Stimulated activated CD8-positive, alpha-beta memory T cell treated with anti-CD3 and anti-CD28 coated beads, Interleukin-15, amount 100 ng/mL, for 4 hours (primary cell): ENCODE results near the gene IRX2.

Experiments
- DNase-seq, 2 donors: peaks; one replicate each; pipeline ENCODE4 v3.0.0-alpha.2; 2020; ENCODE audit warnings: low read depth in 2 of 2

IRX2 gene

DNA sequence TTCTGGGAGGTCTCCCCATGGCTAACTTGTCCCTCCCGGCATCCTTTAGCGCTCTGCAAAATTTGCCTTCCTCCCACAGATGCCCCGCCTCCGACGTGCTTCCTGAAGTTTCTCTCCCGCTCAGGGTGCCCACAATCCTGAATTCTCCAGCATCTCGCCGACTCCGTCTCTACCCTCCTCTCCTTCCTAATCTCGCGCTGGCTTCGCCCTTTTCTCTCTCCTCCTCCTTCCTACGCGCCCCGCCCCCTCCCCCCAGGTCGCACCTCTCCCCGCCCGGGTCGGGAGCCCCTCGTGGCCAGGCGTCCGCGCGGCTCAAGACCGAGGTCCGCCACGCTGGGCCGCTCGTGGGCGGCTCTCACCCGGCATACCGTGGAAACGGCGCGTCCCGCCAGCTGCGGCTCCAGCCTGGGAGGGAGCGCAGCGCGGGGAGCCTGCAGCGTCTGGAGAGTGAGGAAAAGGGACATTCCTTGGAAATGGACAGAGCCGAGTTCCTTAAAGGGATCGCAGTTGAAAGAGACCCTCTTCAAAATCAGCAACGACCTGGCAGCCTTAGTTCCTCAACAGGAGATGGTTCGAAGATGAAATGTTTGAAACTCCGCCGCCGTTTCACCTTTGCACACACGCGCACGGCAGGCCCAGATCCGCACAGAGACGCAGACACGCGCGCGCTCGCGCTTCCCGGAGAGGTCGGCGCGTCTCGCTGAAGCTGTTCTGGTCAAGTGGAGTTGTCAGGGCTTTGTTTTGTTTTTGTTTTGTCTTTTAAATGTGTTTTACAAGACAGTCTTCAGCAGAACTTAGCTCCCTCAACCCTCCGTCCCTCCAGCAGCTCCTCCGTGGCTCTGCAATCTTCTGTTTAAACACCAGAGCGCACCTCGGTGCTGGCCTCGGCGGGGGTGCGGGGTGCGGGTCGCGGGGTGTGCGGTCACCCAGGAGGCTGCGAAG is 5.0 kb upstream of the IRX2 start:
- no peak for DNase-seq

DNA sequence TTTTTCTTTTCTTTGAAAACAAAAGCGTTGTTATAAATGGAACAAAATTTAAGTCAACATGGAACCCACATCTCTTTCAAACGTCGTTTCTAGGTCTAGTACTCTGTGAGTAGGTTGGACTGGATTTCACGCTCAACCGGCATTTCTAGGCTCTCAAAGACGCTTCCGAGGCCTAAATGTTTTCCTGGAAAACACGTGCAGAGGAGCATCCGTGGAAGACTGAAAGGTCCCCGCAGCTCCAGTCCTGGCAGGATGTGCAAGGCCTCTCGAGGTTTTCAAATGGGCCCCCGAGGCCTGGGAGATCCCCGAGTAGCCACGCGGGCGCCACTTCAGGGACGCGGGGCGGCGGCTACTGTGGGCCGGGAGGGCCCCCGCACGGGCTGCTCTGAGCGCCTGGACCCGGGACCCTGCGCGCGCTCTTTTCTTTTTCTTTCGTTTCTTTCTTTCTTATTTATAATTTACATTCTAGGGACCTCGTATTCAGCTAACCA is 4.2 kb upstream of the IRX2 start:
- DNase-seq, result no peak

DNA sequence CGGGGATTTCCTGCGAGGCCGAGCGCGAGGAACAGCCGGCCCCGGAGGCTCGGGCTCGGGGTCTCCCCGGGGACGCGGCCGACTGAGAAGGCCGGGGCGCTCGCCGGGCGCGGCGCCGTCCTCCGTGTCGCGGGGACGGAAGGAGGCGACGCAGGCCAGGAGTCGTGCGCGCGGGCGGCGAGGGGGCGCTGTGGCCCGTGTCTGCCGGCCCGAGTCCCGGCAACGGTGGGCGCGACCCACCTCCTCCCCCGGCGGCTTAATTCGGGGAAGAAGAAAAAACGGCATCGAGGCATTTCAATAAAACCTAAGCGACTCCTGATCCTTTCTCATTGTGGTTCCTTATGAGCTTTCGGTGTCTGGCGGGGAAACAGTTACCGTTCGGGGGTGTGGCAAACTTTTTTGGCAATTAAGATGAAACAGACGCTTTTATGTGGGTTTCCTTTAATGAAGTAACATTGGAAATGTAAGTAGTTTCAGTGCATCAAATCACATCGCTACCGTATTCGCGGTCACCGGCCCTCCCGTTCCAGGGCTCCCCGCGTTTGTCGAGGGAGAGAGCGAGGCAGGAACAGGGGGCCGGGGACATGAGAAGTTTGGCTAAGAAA is 3.7 kb upstream of the IRX2 start:
- no peak for DNase-seq

DNA sequence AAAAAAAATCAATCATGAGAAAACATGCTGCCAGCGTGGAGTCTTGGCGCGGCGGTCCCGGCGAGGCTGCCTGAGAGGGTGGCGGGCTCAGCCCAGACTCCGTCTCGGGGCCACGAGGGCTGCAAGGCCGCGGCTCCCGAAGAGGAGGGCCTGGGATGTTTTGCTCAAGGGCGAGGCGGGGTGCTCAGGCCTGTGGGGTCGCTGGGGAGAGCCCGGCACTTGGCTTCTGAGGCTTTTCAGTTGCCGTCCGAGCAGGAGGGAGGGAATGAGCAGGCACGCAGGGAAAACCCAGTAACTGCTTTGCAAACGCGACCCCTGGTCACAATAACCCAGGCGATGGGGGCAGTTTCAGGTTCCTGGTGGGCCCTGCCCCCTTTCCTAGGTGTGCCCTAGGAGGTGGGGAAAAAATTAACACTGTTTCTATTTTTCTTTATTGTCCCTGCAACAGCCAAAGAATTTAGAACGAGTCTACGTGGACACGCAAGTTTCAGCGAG is 3.2 kb upstream of the IRX2 start:
- no peak for DNase-seq

DNA sequence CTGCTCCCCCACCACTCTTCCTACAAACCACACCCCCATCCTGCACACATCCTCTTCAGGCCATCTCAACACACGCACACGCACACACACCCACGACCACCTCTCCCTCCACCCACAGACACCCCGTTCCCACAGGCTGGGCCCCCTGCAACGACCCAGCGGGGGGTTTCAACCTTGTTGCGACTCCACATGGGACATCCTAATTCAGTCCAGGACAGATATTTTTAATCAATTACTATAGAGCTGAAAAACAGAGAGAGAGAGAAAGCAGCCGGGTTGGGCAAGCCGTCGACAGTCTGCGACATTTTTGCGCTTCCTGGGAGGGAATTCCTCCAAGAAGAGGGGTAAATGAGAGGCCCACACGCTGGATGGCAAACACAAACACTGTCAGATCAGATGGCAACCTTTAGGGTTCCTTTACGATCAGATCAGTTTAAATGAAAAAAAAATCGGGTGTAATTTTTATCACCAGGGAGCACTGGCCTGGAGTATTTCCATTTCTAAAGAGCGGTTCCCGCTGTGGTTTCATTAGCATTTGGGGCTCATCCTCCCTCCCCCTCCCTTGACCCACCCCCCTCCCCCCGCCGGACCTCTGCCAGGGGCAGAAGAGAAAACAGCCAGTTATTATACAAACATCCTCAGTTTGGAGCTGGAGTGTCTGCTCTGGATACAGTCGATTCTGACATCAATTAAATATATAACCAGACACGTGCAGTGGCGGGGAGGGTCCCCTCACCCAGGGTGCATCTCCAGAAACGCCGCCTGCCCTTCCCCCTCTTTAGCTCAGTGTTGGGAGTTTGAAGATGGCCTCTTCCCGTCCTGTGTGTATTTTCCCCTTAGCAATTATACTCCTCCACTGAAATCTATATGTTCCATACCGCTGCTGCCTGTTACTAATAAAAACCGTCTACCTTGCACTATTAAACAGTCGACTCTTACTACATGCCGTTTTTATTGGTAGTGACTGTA is 2.3 kb upstream of the IRX2 start:
- DNase-seq, result no peak

DNA sequence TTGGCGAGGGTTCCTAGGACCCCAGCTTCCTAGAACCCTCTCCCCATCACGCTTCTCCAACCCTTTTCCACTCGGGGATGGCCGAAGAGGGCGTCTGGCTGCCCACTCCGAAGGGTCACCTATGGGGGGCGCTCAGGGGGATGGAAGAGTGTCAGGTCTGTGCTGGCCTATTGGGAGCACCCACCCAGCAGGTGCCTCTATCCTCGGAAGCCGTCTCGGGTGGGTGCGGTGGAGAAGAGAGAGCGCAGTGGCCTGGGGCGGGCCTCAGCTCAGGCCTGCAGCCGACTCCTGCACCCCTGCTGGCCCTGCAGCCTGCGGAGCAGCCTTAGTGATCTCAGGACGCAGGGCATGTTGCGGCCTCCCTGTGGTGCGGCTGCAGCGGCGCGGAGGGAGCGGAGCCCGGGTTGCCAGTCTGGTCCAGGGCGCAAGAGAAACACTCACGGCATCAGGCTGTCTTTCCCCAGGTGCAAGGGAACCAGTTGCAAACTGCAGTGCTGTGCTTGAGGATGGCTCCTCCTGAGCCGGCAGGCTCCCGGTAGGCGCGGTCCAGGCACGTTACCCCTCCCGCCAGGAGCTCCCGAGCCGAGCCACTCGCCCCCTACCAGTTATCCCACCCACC is 1.5 kb upstream of the IRX2 start:
- no peak for DNase-seq

DNA sequence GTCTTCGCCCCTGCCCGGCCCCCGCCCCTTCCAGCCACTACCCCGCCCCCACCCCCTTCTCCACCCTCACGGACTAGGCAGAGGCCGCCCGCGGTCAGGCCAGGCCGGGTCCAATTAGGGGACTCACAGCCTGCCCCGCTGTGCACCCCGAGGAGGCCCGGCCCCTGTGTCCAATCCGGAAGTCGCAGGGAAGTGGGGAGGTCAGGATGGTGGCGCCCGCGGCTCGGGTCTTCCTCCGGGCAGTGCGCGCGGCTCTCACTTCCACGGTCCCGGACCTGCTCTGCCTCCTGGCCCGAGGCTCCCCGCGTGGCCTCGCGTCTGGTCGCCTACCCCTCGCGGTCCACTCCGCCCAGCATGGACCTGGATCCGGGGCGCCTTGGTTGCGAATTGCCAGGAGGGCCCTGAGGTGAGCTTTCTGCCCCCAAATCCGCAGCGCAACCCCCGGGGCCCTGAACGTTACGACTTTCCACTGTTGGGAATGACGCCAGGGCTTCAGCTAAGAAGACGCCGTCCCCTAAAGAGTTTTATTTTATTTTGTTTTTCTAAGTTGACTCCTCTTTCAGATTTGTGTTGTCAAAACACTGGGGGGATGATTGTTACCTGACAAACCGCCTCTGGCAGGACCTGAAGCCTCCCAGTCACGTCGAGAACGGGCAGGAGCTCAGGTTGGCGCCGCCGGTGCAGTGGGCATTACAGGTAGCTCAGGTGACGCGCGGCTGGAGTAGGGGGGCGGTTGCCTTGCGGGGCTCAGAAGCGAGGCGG is 763 bp upstream of the IRX2 start:
- no peak for DNase-seq

DNA sequence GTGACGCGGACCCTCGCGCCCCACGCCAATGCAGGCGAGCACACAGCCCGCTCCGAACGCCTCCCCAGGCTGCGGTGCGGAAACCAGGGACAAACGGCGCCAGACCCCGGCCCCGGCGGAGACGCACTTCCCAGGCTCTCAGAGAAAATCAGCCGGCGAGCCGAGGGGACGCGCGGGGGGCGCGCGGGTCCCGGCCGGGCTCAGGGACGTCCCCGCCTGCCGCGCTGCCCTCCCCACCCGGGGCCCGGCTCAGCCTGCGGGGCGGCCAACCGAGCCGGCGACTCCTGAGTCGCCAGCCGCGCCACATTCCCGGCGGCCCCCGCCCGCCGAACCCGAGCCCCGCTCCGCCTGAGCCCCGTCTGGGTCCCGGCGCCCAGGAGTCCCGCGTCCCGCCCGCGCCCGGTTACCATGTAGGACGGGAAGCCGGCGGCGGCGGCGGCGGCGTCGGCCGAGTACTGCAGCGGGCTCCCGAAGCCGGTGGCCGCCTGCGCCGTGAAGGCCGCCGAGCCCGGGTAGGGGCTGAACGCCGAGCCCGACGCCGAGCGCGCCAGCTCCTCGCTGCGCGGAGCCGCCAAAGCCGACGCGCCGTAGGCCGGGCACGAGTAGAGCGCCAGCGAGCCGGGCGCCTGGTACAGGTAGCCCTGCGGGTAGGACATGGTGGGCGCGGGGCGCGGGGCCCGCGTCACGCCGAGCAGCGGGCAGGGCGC is 566 bp downstream of the IRX2 start:
- no peak for DNase-seq

DNA sequence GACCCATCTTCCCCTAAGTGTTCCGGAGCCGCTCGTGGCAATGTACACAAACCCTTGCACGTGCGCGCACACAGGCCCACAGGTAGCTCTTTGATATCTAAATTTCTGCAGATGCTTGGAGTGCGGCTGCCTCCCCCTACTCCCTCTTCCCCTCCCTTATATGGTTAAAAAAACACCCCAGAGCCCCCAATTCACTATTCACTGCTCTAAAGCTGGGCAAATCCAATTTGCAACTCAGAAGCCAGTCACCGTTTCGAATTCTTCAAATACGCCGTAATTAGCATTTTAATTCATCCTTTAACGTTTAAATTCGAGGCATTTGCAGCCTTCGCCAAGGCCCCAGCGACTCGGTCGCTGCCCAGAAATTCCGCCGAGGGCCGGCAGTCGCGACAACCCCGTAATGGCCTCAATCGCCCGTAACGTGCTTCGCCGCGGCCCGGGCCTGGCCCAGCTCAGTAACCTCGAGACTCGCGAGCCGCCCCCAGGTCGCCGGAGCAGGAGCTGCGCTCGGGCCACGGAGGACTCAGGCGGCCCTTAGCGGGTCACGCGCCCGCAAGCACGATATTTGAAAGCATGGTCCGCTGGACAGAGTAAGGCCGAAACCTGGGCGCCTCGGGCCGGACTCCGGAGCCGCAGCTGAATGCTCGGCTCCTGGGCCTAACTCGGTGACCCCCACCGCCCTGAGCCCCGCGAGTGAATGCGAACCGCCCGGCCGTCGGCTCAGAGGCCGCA is 1.3 kb downstream of the IRX2 start:
- no peak for DNase-seq

DNA sequence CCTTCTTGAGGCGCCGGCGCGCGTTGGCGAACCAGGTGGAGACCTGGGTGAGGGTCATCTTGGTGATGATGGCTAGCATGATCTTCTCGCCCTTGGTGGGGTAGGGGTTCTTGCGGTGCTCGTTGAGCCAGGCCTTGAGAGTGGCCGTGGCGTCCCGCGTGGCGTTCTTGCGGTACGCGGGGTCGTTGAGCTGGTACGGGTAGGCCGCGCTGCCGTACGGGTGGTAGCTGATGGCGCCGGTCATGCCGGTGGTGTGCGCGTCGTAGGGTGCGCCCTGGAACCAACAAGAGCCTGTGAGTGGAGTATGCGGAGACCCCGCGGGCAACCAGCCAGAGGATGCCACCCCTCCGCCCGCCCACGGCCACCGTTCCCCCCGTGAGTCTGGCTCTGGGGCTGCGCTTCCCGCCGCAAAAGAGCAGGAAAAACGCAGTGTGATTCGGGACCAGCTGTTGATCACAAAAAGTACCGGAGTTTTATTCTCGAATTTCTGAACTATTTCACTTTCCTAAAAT is 1.9 kb downstream of the IRX2 start:
- no peak for DNase-seq

DNA sequence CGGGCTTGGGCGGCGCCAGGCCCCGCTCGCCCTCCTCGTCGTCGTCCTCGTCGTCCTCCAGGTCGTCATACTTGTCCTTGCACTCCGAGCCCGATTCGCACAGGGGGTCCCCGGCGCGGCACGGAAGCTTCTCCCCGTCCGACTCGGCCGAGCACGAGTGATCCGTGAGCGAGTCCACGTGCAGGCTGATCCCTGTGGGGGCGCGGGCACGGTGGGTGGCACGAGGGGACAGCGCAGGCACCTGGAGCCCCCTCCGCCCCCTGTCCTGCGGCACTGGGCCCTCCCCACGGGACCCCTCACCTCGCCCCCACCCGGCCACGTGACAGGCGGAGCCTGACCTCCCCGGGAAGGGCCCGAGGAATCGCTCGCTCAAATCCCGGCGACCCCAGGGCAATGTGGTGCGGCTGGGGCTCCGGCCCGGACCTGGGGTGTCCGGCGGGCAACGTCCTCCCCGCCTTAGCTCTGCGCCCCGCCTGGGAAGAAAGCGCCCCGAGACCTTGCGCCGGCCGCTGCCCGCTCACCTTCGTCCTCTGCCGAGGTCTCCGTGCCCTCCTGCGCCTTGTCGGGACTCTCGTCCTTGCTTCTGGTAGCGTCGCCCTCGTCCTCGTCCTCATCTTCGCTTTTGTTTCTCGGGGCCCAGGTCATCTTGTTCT is 2.5 kb downstream of the IRX2 start:
- no peak for DNase-seq

DNA sequence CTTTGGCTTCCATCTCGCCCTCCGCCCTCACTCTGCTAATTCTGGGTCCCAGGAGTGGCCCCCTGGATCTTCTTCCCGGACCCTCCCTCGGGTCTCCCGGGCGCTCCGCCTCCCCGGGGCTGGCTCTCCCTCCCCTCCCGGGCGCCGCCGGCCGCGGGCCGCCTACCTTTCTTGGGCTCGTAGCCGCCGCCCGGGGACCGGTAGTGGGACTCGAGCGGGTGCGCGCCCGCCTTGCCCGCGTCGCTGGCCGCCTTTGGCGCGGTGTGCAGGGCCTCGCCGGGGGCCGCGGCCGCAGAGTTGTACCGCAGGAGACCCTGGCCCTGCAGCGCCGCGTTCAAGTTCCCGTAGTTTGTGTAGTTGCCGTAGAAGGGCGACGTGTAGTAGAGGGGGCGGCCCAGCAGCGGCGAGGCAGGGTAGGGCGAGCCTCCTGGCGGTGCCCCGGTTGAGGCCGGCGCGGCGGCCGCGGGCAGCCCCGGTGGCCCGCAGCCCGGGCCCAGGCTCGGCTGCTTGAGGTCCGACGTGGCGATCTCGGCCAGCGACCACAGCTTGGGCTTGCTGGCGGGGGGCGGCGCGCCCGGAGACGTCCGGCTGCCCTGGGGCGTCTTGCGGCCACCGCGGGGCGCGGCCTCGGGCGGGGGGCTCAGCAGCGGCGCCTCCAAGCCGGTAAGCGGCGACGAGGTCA is 3.2 kb downstream of the IRX2 start:
- DNase-seq, result no peak

DNA sequence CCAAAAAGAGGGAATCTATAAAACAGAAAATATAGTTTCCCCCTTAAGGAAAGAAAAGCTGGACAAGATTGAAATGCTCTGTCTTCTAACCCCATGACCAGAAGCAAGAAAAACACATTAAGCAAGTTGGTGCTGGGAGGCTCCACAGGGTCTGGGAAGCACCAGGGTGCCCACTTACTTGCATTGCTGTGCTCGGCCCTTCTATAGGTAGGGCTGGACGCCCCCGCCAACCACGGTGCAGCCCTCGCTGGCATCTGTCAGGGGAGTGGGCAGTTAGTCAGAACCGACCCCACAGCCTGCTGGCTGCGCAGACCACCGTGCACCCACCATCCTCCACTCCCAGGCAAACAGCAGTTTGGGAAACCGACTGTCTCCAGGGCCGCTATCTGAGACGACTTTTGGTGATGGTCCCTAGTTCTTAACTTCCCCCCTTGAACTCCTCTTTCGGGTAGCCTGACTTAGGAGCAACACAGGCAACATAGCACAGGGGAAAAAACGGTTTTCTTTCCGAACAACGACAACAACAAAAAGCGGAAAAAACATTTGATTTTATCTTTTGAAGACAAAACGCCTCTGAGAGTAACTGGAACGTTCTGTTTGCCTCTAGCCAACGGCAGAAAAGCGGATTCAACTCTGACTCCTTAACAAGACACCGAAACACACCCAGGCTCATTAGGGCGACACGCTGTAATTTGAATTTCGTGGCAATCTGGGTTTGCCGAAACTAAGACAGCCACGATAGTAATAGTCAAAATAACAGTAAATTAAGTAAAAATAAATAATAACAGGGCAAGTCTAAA is 3.9 kb downstream of the IRX2 start:
- DNase-seq, result no peak

DNA sequence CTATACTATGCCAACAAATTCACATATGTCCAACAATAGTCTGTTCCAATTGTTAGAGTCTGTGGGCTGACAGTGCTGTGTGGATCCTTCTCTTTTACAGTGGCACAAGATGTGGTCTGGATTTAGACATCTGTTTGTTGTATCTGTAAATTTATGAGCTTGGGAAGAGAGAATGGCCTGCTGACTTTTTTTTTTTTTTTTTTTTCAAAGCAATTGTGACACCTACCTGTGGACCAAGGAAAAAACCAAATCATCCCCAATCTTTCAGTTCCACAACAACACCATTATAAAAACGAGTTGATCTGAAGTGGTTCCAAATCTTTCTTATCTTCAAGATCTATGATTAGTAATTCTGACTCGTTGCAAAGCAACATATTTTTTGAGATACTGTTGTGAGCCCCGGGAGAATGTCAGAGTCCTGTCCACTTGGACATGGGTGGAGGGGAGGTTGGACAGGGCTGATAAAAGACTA is 4.9 kb downstream of the IRX2 start:
- no peak for DNase-seq

DNA sequence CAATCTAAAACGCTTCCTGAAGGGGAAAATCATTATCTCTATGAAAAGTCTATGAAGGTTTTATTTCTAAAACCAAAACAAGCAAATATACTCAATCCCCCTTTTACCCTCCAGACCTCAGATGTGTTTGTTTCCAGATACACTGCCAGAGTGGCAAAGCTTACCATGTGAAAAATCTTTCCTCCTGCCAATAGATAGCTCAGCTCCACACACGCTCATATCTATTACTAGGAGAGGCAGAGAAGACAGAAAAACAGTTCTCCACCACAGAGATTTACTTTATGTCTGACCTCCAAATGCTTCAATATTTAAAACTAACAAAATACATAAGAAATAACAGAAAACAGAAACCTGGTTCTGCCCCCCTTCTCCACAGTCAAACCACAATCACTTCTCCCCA is 7.0 kb downstream of the IRX2 start:
- no peak for DNase-seq

DNA sequence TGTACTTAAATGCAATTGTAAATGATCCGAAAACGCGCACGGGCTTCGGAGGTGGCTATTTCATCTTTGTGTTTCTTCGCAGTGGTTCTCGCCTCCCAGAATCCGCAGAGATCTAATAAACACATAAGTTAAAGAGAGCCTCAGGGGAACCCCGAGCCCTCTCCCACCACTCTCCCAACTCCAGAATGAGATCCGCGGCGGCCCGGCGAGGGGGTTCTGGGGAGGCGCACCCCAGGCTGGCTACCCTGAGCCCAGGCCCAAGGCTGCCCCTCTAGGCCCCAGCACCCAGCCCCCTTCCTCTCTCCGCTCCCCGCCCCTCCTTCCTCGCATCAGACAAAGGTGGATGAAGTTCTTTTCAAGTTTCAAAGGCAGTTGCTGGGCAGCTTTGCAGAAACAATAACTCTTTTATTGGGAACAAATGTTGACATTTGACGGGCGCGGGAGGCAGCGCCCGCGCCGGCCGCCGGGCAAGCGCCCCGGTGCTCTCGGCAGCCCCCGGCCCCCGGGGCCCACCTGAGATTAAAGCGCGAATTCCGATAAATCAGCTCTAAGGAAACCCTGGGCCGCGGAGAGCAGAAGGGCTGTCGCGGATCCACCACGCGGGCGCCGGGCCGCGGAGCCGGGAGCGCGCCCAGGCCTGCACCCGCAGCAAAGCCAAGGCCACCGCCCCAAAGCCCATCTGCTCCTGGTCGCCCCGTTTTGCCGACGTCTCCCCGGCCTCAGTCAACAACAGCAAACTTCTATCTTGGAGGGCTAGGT is 8.4 kb downstream of the IRX2 start:
- DNase-seq, result no peak
